Brain microvascular endothelial cell (primary cell): ENCODE results near the gene RAPH1.

Experiments
- DNase-seq: peaks from one replicate; pipeline ENCODE4 v3.0.0-alpha.2; 2020
- H3K27ac ChIP-seq: fragments of 250-450 bp; sonication (Bioruptor Pico); 2 replicates; pipeline ENCODE4 v1.5.1; 2020; ENCODE audit warnings: mild to moderate bottlenecking, moderate library complexity
- H3K27me3 ChIP-seq: fragments of 250-450 bp; sonication (Bioruptor Pico); replicated peaks from 2 replicates; pipeline ENCODE4 v1.5.1; 2020; ENCODE audit warnings: mild to moderate bottlenecking
- H3K36me3 ChIP-seq: fragments of 250-450 bp; sonication (Bioruptor Pico); replicated peaks from 2 replicates; pipeline ENCODE4 v1.5.1; 2020; ENCODE audit warnings: mild to moderate bottlenecking
- H3K4me3 ChIP-seq: 2 replicates; pipeline ENCODE4 v1.5.1; 2011; ENCODE audit warnings: low read depth, mild to moderate bottlenecking, control low read depth, low read length, moderate library complexity
- in situ Hi-C: cut with HindIII; loops from 2 replicates; pipeline ENCODE4 v1.10.0; 2017; ENCODE audit warnings: low sequenced_read_pairs, low pct_ligation_motif_present
- TF ChIP-seq, protein P1 (sequence below): IDR thresholded peaks from 2 replicates; pipeline ENCODE4 v1.5.1; 2011; ENCODE audit warnings: low read depth, mild to moderate bottlenecking, moderate library complexity, low read length, control low read depth, inconsistent platforms; ENCODE audit errors: missing control alignments

RAPH1 gene

DNA sequence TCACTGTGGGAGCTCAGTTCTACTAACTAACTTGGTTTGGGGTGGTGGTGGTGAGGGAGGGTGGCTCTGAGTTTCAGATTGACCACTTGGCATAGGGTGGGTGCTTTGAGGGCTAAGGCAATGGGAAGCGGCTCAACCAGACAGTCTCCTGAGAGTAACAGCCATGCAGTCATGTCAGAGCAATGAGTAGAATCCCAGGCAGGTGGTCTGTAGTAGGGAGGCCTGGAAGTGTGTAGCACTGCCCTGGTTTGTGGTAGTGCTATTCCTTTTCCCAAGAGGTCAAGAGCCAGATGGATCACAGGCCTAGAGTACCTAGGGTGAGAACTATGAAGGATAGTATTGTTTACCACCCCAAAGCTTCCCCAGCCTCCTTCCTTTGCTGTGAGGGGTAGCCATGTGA, 18.7 kb upstream of the RAPH1 start:
- H3K36me3 ChIP-seq = no peaks in the 10 kb centered on the region
- no peak for DNase-seq
- H3K27ac ChIP-seq = no peak overlapping the region
- no peak overlapping the region for H3K4me3 ChIP-seq
- in situ Hi-C loops = no loop called here
- H3K27me3 ChIP-seq = no peaks in the 10 kb centered on the region
- TF ChIP-seq, protein P1, sequence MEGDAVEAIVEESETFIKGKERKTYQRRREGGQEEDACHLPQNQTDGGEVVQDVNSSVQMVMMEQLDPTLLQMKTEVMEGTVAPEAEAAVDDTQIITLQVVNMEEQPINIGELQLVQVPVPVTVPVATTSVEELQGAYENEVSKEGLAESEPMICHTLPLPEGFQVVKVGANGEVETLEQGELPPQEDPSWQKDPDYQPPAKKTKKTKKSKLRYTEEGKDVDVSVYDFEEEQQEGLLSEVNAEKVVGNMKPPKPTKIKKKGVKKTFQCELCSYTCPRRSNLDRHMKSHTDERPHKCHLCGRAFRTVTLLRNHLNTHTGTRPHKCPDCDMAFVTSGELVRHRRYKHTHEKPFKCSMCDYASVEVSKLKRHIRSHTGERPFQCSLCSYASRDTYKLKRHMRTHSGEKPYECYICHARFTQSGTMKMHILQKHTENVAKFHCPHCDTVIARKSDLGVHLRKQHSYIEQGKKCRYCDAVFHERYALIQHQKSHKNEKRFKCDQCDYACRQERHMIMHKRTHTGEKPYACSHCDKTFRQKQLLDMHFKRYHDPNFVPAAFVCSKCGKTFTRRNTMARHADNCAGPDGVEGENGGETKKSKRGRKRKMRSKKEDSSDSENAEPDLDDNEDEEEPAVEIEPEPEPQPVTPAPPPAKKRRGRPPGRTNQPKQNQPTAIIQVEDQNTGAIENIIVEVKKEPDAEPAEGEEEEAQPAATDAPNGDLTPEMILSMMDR = no peak

- Histone ChIP-seq H3K36me3 (no peaks in the 10 kb centered on the region), H3K27ac (no peak overlapping the region), H3K4me3 (no peak overlapping the region), H3K27me3 (no peaks in the 10 kb centered on the region)
- TF ChIP-seq, protein P1 = no peak
- in situ Hi-C loops = no loop called here
- DNase-seq = peak; percentile 26
Measured at GRCh38 chr2:203551778-203552177, 16.7 kb upstream of the RAPH1 start.

DNA sequence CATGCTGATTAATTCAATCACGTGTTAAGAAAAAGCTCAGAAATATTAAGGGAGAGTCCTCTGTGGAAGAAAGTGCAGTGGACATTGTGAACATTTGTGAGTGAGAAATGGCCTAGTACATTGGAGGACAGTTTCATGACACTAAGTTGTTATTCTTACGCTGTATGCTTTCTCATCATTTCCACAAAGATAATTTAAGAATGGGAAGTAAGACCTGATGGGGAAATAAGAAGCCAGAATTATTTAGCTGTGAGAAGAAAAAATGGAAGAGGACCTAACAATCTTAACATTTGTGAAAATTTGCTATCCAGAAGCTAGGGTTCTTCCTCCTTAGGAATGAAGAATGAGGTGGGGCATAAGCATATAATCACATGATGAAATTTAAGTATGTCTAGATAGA, 15.2 kb upstream of the RAPH1 start:
- TF ChIP-seq, protein P1 = no peak
- Histone ChIP-seq H3K27me3 (no peaks in the 10 kb centered on the region), H3K27ac (no peak overlapping the region), H3K36me3 (no peaks in the 10 kb centered on the region), H3K4me3 (no peak overlapping the region)
- DNase-seq = no peak
- in situ Hi-C loops = no loop called here

GRCh38 chr2:203549406-203549805, 14.3 kb upstream of the RAPH1 start:
- no peaks in the 10 kb centered on the region for H3K27me3 ChIP-seq
- TF ChIP-seq, protein P1 = no peak
- H3K27ac ChIP-seq = no peak overlapping the region
- H3K36me3 ChIP-seq = no peaks in the 10 kb centered on the region
- in situ Hi-C loops = no loop called here
- no peak overlapping the region for H3K4me3 ChIP-seq
- no peak for DNase-seq

- TF ChIP-seq, protein P1 = no peak
- no peak for DNase-seq
- Histone ChIP-seq H3K36me3 (no peaks in the 10 kb centered on the region), H3K27ac (no peak overlapping the region), H3K27me3 (no peaks in the 10 kb centered on the region), H3K4me3 (no peak overlapping the region)
- in situ Hi-C loops = no loop called here
Measured at GRCh38 chr2:203548887-203549286, 13.8 kb upstream of the RAPH1 start.

DNA sequence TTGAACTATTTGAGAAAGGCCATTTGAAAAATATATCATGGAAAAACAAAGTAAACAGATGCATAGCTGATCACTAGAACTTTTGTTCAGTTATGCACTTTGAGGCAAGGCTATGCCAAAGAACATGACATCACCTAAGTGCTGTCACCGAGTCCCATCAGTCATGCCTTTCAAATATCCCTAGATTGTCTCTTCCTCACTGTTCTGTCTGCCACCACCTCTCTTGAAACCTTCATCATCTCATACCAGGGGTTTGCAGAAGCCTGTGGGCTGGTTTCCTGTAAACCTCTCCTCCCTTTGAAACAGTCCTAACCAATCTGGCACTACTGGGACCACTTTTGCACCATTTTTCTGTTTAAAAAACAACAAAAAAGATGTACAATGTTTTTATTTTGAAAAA, 12.3 kb upstream of the RAPH1 start:
- no peaks in the 10 kb centered on the region for H3K36me3 ChIP-seq
- no peak for DNase-seq
- TF ChIP-seq, protein P1 = no peak
- no peak overlapping the region for H3K27ac ChIP-seq
- H3K4me3 ChIP-seq = no peak overlapping the region
- no peaks in the 10 kb centered on the region for H3K27me3 ChIP-seq
- in situ Hi-C loops = no loop called here
